Effector CD8-positive, alpha-beta T cell (primary cell): ENCODE results near the gene CSRP1.
"Not testable (repeated sequence)": the region's sequence is repeated elsewhere in the genome, so short reads cannot be mapped to it uniquely, and the experiment has no call there.

Source experiments
- DNase-seq: peaks from one replicate; lab custom pipeline; 2025; lab: John Stamatoyannopoulos, UW

Gene CSRP1

DNA sequence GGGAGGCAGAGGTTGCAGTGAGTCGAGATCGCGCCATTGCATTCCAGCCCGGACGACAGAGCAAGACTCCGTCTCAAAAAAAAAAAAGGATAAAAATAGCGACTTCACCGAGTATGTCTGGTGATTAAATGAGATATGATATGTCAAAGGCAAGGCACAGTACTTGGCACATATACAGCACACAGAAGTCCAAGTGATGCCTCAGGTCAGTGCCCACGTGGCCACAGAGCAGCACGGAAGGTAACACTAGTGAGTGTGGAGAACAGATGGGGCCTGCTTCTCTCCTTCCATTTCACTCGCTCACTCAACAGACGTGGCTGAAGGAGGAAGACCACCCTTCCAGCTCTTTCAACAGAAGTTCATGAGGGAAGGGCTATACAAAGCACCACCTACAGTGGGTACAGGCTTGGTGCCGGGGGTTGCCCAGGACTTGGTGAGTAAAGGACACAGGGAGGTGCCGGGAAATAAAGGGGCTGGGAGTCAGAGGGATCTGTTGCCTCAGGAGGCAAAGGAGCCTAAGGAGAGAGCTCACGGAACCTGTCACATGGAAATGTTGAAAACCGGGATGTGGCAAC is 8.9 kb downstream of the CSRP1 start:
- no peak for DNase-seq

GRCh38 chr1:201496296-201496690 is 10.6 kb downstream of the CSRP1 start:
- DNase-seq: no peak

- no peak for DNase-seq
Measured at GRCh38 chr1:201495551-201496295, 11.2 kb downstream of the CSRP1 start.

- DNase-seq: no peak
Measured at GRCh38 chr1:201493757-201494617, 12.9 kb downstream of the CSRP1 start.

GRCh38 chr1:201493026-201493656 is 13.8 kb downstream of the CSRP1 start:
- DNase-seq: not testable (repeated sequence)

GRCh38 chr1:201491896-201492511 is 14.9 kb downstream of the CSRP1 start:
- DNase-seq: no peak

DNA sequence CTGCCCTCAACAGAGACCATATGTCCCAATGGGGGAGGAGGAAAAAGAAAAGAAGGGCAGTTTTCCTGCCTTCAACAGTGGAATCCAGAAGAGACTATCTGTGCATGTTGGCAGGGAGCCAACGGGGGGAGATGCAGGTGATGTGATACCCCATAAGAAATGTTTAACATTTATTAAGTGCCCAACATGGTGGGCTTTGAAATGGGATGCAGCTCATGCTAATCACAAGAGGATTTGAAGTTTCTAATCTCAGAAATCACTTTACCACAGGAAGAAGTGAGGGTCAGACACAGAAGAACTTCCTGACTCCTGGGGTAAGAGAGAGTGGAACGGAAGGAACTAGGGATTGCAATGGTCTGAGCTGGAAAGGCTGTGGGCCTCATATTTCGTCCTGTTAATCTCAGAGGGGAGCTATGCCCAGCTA is 16.2 kb downstream of the CSRP1 start:
- DNase-seq: no peak

GRCh38 chr1:201489643-201490261 is 17.2 kb downstream of the CSRP1 start:
- DNase-seq: no peak

DNA sequence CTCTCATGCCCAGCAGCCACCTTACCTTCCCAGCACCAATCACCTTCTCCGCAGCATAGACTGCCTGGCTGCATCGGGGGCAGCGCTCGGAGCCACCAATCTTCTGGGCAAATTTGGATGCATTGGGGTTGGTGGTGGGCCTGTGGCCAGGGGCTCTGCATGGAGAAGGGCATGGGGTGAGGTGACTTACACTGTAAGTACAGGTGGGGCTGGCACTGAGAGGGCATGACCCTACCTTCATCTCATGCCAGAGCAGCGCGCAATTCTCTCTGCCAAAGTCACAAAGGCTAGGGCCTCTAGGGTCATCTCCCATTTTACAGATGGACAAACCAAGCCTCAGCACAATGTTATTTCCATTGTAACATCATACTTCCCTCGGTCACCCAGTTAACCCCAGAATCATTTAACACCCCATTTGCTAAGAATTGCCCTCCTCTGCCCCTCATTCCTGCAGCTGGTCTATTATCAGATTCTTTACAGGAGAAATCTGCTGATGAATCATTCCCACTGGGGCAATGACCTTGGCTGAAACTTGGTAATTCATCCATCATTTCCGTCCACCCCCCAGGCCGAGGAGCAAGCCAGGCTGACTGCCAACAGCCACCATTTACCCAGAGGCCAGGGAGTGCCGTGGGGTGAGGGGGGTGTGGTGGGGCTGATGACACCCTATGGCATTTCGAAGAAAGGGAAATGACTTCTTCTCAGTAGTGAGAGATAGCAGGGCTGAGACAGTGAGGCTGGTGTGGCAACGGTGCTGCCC is 17.9 kb downstream of the CSRP1 start:
- no peak for DNase-seq

GRCh38 chr1:201487742-201488141 is 19.2 kb downstream of the CSRP1 start:
- DNase-seq: no peak

- DNase-seq: no peak
Measured at GRCh38 chr1:201486187-201486586, 20.7 kb downstream of the CSRP1 start.

DNA sequence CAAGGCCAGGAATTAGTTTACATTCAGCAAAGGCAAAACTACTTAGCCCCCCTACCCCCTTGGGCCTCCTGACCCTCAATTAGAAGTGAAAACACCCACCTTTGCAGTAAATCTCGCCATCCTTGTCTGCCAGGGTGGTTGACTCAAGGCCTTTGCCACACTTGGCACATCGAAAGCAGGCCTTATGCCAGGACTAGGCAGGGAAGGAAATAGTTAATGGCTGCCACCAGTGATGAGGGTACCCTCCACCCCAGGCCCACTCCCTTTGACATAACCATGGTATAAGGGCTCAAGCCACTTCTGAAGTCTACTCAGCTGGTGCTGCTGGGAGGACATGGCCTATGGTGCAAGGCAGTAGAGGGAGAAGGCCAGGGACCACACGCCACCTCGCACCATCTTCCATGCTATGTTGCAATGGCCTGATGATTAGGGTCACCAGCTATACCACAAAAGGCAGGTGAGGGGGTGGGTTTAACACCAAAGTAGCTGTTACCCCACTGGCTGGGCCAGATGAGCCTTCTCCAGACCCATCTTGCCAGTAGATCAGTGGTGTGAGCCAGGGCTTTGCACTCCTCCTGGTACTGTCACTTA is 21.6 kb downstream of the CSRP1 start:
- no peak for DNase-seq

- no peak for DNase-seq
Measured at GRCh38 chr1:201483373-201483949, 23.5 kb downstream of the CSRP1 start.

DNA sequence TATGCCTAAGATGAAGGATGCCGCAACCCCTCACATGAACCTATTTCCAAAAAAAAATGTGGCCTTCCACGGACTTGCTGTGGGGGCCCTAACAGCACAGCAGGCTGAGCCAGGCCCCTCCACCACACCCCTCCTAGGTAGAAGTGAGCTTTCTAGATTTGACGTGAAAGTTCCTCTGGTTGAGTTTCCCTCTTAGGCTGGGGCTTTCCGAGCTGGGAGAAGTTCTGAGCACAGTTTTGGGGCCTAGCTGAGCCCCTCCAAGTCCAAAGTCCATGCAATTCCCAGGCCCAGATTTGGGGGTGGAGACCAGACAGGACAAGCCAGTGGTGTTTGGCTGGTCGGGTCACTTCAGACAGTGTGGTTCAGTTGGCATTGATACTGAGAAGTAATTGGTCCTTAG is 24.2 kb downstream of the CSRP1 start:
- no peak for DNase-seq

DNA sequence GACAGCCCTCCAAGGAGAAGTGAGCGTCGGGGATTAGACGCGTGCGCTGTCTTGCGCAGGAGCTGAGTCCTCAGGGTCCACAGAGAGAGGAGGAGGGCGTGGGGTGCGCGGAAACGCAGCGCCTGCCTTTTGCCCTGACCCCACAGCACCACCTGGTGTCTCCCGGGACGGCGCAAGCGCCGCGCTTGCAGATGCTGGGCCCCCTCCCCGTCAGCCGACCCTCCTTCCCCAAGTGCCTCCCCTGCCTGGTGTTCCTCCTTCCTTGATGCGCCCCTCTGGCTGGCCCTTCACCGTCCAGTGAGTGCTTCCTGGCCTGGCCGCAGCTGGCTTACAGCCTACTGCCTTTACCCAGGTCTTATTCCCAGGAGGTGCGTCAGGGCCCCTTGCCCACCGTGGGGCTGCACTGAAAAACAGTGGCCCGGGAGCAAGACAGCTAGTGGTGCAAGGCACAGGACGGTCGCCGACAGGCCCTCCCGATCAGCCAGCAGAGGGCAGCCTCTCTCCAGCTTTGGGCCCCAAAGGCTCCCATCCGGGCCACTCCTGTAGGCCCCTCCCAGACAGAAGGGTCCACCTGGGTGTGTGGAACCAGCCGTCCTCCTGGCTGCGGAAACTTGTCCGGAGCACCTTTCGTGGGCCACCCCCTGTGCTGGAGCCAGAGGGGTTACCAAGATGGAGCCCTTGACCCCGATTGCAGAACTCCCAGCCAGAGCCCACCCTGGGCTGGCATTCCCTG is 25.0 kb downstream of the CSRP1 start:
- peak; percentile 60 for DNase-seq

DNA sequence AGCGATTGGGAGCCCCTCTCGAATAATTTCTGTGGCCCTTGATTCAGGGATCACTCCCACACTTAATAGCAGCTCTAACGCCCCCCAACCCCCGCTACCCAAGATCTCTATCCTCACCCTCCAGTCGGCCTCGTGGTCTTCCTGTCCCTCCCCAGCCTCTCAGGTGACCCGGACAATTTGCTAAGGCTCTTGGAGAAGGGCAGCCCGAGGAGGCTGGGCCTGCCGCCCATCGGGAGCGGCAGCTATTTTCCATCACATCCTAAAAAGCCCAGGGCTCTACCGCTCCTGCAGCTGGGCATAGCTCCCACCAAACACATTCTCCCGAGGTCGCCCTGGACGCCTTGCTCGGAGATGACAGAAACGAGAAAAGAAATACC is 25.9 kb downstream of the CSRP1 start:
- DNase-seq: no peak

DNA sequence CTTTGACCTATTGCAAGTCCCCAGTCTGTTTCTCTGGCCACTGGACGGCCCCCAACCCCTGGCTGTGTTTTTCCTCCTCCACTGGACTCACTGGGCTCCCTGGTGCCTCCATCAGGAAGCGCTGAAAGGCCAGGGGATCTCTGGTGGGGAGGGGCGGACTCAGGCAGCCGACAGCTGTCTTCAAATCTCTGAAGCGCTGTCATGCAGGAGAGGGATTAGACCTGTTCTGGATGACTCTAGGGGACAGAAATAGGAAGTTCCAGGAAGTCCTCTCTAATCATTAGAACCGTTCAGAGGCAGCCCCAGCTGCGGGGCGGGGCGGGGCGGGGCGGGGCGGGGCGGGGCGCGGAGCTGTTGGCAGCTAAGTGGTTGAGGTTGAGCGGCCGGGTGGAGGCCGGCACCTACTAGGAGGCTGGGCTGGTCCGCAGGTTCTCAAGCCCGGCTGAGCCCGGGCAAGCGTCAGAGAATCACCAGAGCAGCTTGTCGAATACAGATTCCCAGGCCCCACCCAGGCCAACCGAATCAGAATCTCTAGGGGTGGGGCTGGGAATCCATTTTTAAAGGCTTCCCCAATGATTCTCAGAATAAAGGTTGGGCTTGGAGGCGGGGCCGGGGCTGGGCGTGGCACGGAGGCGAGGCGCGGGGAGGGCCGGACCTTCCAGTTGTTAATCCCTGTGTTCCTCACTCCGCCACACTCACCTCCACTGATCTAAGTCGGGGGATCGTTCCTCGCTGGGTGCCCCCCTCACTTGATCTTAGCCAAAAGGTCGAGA is 26.5 kb downstream of the CSRP1 start:
- no peak for DNase-seq

DNA sequence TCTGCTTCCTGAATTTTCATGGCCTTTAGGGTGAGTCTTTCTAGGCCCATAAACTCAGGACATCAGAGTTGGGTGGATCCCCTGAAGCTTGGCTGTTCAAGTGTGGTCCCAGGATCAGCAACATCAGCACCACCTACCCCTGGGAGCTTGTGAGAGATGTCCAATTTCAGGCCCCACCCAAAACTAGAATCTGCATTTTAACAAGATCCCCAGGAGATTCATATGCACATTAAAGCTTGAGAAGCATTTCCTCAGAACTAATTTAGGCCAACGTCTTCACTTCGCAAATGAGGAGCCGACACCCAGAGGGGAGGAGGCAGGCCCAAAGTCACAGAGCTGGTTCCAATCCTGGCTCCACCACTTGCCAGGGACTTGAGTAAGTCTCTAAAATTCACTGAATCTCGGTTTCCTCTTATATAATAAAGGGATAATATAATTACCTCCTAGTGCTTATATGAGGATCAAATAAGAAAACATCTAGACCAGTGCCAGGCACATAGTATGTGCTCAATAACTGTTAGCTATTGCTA is 27.7 kb downstream of the CSRP1 start:
- no peak for DNase-seq
